ENCODE results near the gene CDH16. TPM values are rescaled to one million over a fixed set of nuclear protein-coding genes. Genes with fewer than 3 reads are reported as not detected.

Gene CDH16
- total and polyA plus RNA-seq, 12 donors, result 0.15 to 0.59 (median 0.47) TPM; not detected in 7

GRCh38 chr16:66928702-66929388, 10.2 kb upstream of the CDH16 start:
- no peak for DNase-seq
- WGBS, 2 donors, result 67 to 72% methylated on average over 10 of the region's 10 CpGs
- peak overlapping the region in 9 of 10 donors; percentile 33 to 97 (median 91) for H3K27ac ChIP-seq
- TF ChIP-seq CTCF (IDR thresholded peaks at IDR 0.05), result peak in 8 of 9 donors; percentile 19 to 60 (median 44)
- ATAC-seq, result no peak
- H3K36me3 ChIP-seq, result peaks cover 0 to 23% (median 0%) of the 10 kb centered on the region in 9 donors
- H3K9me3 ChIP-seq, result no peaks in the 10 kb centered on the region
- intact Hi-C loops (cut with DNase I), result loop anchor here in 2 of 10 donors (2.0 kb wide), 2 partner anchors 28 to 32 kb away; no protein-coding TSS in a partner anchor
- peaks cover 8 to 69% (median 45%) of the 10 kb centered on the region in 9 donors for H3K4me1 ChIP-seq
- H3K4me3 ChIP-seq, result no peak overlapping the region
- peaks cover 0 to 28% (median 7%) of the 10 kb centered on the region in 7 donors for H3K27me3 ChIP-seq

GRCh38 chr16:66927918-66928649, 9.4 kb upstream of the CDH16 start:
- H3K4me3 ChIP-seq, result no peak overlapping the region
- ATAC-seq, result peak in 1 of 8 donors; percentile 8

GRCh38 chr16:66926961-66927436, 8.3 kb upstream of the CDH16 start:
- peak in 1 of 9 donors; percentile 12 for TF ChIP-seq CTCF (IDR thresholded peaks at IDR 0.05)
- peak; percentile 6 to 52 (median 26) for ATAC-seq
- intact Hi-C loops (cut with DNase I), result loop anchor here in 2 of 10 donors (1.0 kb wide), 1 partner anchor 24 kb away; no protein-coding TSS in a partner anchor
- no peaks in the 10 kb centered on the region for H3K9me3 ChIP-seq
- peak overlapping the region; percentile 77 to 97 (median 90) for H3K27ac ChIP-seq
- peak; percentile 44 to 66 for DNase-seq
- H3K36me3 ChIP-seq, result peaks cover 0 to 19% (median 0%) of the 10 kb centered on the region in 9 donors
- H3K27me3 ChIP-seq, result peaks cover 0 to 45% (median 14%) of the 10 kb centered on the region in 7 donors
- peaks cover 0 to 72% (median 38%) of the 10 kb centered on the region in 9 donors for H3K4me1 ChIP-seq
- 17 to 25% methylated on average over 3 of the region's 3 CpGs for WGBS, 2 donors
- no peak overlapping the region for H3K4me3 ChIP-seq

More at GRCh38 chr16:66927918-66928649, 9.4 kb upstream of the CDH16 start:
- TF ChIP-seq CTCF (IDR thresholded peaks at IDR 0.05), result no peak
- Histone ChIP-seq H3K27me3 (peaks cover 0 to 36% (median 10%) of the 10 kb centered on the region in 7 donors), H3K36me3 (peaks cover 0 to 26% (median 0%) of the 10 kb centered on the region in 9 donors), H3K27ac (peak overlapping the region; percentile 9 to 97 (median 90)), H3K9me3 (no peaks in the 10 kb centered on the region), H3K4me1 (peaks cover 3 to 69% (median 41%) of the 10 kb centered on the region in 9 donors)
- intact Hi-C loops (cut with DNase I), result loop anchor here in 2 of 10 donors (2.0 kb wide), 2 partner anchors 27 to 31 kb away; no protein-coding TSS in a partner anchor
- no peak for DNase-seq
- WGBS, 2 donors, result 73 to 78% methylated on average over 8 of the region's 8 CpGs
